RPMI8226 (cell line): ENCODE results near the gene XKR3.
"Not testable (repeated sequence)": the region's sequence is repeated elsewhere in the genome, so short reads cannot be mapped to it uniquely, and the experiment has no call there.

Source experiments
- DNase-seq: peaks from one replicate; pipeline ENCODE4 v3.0.0-alpha.2; 2015

The XKR3 gene

GRCh38 chr22:16734271-16734670 lies 90.9 kb downstream of the XKR3 start:
- not testable (repeated sequence) for DNase-seq
